ENCODE data around the gene S100A9.

DNA sequence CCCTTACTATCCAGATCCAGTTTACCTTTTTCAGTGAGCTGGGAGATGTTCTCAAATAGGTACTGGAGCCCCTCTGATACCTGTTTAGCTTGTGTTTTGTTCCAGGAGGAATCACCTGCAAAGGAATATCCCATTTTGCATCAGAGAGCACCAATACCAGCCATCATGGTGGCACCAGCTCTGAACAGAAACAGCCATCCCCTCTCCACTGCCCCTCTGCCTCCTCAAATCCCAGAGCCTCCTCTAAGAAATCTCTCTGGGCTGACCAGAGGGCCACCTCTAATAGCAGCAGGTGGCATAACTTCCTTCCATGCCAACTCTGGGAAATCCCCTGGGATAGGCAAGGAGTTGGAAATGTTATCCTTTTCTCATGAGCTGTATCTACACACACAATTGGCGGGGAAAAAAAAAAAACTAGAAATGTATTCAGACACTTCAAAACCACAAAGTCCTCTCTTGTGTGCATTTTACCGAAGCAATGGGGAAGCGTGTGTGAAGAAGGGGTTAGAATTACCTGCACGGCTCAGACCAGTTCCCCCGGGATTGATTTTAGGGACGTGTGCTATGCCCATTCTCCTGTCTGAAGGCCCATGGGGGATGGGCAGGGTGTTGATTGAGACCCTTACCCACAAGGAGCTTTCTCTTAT is 11.5 kb upstream of the S100A9 start:
- no peak for TF ChIP-seq EP300 (IDR thresholded peaks at IDR 0.05)
- TF ChIP-seq, protein P1, sequence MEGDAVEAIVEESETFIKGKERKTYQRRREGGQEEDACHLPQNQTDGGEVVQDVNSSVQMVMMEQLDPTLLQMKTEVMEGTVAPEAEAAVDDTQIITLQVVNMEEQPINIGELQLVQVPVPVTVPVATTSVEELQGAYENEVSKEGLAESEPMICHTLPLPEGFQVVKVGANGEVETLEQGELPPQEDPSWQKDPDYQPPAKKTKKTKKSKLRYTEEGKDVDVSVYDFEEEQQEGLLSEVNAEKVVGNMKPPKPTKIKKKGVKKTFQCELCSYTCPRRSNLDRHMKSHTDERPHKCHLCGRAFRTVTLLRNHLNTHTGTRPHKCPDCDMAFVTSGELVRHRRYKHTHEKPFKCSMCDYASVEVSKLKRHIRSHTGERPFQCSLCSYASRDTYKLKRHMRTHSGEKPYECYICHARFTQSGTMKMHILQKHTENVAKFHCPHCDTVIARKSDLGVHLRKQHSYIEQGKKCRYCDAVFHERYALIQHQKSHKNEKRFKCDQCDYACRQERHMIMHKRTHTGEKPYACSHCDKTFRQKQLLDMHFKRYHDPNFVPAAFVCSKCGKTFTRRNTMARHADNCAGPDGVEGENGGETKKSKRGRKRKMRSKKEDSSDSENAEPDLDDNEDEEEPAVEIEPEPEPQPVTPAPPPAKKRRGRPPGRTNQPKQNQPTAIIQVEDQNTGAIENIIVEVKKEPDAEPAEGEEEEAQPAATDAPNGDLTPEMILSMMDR (IDR thresholded peaks at IDR 0.05) = no peak
- no peak for TF ChIP-seq POLR2A (IDR thresholded peaks at IDR 0.05)
